HG02970 (cell line): ENCODE data around the gene ELAVL2.

Experiments
- ATAC-seq: cut with Tn5 transposase; IDR thresholded peaks from one replicate; pipeline ENCODE4 v1.9.1; 2021; ENCODE audit warnings: mild to moderate bottlenecking, moderate library complexity, moderate number of reproducible peaks; ENCODE audit not compliant: unreplicated experiment, low FRiP score

ELAVL2 gene

GRCh38 chr9:23822261-23823169 is 3.5 kb downstream of the ELAVL2 start:
- ATAC-seq = no peak

- ATAC-seq = no peak
Observed at GRCh38 chr9:23821375-23822181, 4.5 kb downstream of the ELAVL2 start.

GRCh38 chr9:23820451-23821374 is 5.3 kb downstream of the ELAVL2 start:
- ATAC-seq = no peak

GRCh38 chr9:23819403-23819802 is 6.6 kb downstream of the ELAVL2 start:
- no peak for ATAC-seq

GRCh38 chr9:23814243-23814642 is 11.8 kb downstream of the ELAVL2 start:
- no peak for ATAC-seq

GRCh38 chr9:23812673-23813072 is 13.4 kb downstream of the ELAVL2 start:
- ATAC-seq = no peak

GRCh38 chr9:23811633-23812032 is 14.4 kb downstream of the ELAVL2 start:
- no peak for ATAC-seq

GRCh38 chr9:23803216-23803615 is 22.8 kb downstream of the ELAVL2 start:
- ATAC-seq = no peak

GRCh38 chr9:23801523-23801922 is 24.5 kb downstream of the ELAVL2 start:
- no peak for ATAC-seq

GRCh38 chr9:23799521-23799920 is 26.5 kb downstream of the ELAVL2 start:
- ATAC-seq = no peak

- ATAC-seq = no peak
Observed at GRCh38 chr9:23798325-23798724, 27.7 kb downstream of the ELAVL2 start.

- ATAC-seq = no peak
Observed at GRCh38 chr9:23796209-23796608, 29.8 kb downstream of the ELAVL2 start.

GRCh38 chr9:23790351-23791260 is 35.4 kb downstream of the ELAVL2 start:
- no peak for ATAC-seq

- no peak for ATAC-seq
Observed at GRCh38 chr9:23789529-23790254, 36.3 kb downstream of the ELAVL2 start.

- ATAC-seq = no peak
Observed at GRCh38 chr9:23784962-23785361, 41.1 kb downstream of the ELAVL2 start.

- no peak for ATAC-seq
Observed at GRCh38 chr9:23783509-23783908, 42.5 kb downstream of the ELAVL2 start.

GRCh38 chr9:23779220-23779619 is 46.8 kb downstream of the ELAVL2 start:
- no peak for ATAC-seq

GRCh38 chr9:23777328-23777727 is 48.7 kb downstream of the ELAVL2 start:
- ATAC-seq = no peak

GRCh38 chr9:23775549-23775948 is 50.5 kb downstream of the ELAVL2 start:
- ATAC-seq = no peak
